HG03571 (cell line): ENCODE results near the gene RSBN1.
"Not testable (repeated sequence)": the region's sequence is repeated elsewhere in the genome, so short reads cannot be mapped to it uniquely, and the experiment has no call there.

Experiments used
- ATAC-seq: cut with Tn5 transposase; IDR thresholded peaks from one replicate; pipeline ENCODE4 v1.9.1; 2021; ENCODE audit not compliant: unreplicated experiment

Gene RSBN1

DNA sequence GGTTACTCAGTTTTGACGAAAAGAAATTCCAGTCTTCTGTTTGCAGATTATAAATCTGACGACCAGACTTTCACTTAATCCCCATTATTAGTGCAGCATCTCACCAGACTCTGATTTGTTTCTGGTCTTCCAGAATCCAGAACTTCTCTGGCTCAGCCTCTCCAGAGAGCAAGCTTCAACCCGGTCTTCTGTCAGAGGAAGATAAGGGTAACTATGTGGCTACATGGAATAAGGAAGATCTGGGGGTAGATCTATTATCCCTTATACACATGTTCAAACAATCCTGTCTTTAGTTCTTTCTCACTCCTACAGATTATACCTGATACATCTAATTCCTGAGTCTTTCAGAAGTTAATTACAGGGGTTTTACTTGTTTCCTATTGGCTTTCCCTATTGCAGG, 62.9 kb downstream of the RSBN1 start:
- no peak for ATAC-seq

DNA sequence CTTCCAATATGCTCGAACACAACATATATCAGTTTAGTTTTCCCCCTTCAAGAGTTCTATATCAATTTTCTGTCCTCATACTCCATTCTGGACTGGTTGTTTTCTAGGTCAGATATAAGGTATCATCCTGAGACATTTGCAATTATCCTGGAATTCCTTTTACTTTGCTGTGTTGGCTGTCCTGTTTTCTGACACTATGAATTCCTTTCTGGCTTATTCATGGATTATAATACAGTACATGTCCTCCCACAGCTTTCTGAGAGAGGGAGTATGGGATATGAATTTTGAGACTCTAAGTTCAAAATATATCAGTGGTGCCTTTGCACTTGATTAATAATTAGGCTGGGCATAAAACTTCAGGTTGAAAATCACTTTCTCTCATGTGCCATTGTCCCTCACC, 64.9 kb downstream of the RSBN1 start:
- no peak for ATAC-seq

DNA sequence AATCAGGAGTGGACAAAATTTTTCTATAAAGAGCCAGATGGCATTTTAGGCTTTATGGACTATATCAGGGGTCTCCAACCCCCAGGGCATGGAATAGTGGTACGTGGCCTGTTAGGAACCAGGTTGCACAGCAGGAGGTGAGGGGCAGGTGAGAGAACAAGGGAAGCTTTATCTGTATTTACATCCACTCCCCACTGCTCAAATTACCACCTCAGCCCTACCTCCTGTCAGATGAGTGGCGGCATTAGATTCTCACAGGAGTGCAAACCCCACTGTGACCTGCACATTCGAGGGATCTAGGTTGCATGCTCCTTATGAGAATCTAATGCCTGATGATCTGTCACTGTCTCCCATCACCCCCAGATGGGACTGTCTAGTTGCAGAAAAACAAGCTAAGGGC, 66.9 kb downstream of the RSBN1 start:
- ATAC-seq: no peak

DNA sequence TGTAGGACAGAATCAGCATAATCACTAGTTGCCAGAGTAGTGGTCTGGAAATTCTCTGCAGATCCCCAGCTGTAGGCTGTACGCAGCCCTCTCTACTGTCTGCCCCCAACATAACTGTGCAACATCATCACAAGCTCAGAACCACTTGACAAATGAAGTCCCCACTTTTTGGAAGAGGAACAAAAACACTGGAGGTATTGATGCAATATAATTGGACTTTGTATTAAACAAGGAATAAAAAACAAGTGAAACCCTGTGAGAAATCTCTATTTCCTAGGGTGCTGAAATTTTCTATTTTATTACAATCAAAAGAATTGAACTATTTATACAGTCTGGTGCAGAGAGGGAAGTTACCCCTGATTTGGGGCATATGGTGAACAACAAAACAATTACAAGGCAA, 68.2 kb downstream of the RSBN1 start:
- ATAC-seq: no peak

DNA sequence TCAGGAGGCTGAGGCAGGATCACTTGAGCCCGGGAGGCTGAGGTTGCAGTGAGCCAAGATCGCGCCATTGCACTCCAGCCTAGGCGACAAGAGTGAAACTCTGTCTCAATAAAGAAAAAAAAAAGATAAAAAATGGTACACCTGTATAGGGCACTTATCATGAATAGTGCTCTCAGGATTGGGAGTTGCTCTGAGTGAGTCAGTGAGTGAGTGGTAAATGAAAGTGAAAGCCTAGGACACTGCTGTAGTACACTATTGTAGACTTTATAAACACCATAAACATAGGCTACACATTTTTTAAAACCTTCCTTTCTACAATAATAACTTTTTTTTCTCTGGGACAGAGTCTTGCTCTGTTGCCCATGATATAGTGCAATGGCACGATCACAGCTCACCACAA, 69.8 kb downstream of the RSBN1 start:
- no peak for ATAC-seq

DNA sequence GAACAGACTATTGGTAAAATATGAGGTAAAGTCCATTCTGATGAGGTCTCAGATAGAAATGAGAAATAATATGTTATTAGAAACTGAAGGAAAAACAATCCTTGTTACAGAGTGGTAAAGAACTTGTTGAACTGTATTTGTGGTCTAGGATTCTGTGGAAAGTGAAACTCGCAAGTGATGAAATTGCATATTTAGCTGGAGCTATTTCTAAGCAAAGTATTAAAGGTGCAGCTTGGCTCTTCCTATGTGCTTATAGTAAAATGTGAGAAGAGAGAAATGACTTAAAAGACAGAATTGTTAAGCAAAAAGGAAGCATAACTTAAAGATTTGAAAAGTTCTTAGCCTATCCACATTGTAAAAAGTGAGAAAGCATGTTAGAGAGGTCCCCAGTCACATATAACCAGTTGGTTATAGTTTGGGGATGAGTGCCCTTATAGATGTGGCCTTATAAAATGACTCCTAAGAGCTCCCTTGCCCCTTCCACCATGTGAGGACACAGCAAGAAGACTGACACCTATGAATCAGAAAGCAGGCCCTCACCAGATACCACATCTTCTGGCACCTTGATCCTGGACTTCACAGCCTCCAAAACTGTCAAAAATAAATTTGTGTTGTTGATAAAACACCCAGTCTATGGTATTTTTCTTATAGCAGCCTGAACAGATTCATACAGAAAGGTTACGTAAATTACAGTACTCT, 77.8 kb downstream of the RSBN1 start:
- no peak for ATAC-seq

DNA sequence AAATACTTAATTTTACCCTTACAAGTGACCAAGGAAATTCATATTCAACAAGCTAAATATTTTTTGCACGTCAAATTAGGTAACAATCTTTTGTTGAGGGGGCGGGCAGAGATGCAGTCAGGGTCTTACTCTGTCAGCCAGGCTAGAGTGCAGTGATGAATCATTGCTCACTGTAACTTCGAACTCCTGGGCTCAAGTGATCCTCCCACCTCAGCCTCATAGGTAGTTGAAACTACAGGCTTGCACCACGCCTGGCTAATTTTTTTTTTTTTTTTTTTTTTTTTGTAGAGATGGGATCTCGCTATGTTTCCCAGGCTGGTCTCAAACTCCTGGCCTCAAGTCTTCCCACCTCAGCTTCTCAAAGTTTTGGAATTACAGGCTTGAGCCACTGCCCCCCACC, 79.5 kb downstream of the RSBN1 start:
- ATAC-seq: no peak

DNA sequence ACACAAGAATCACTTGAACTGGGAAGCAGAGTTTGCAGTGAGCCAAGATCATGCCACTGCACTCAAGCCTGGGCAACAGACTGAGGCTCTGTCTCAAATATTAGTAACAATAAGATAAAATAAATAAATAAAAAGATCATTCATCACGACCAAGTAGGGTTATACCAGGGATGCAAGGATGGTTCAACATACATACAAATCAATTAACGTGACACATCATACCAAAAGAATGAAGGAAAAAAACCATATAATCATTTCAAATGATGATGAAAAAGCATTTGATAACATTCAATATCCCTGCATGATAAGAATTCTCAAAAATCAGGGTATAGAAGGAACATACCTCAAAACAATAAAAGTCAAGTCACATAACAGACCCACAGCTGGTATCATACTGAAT, 91.3 kb downstream of the RSBN1 start:
- no peak for ATAC-seq

DNA sequence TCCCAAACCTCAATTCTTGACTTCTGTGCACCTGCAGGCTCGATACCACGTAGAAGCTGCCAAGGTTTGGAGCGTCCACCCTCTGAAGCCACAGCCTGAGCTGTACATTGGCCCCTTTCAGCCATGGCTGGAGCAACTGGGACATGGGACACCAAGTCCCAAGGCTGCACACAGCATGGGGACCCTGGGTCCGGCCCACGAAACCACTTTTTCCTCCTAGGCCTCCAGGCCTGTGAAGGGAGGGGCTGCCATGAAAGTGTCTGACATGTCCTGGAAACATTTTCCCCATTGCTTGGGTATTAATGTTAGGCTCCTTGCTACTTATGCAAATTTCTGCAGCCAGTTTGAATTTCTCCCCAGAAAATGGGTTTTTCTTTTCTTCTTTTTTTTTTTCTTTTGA, 93.7 kb downstream of the RSBN1 start:
- ATAC-seq: not testable (repeated sequence)

DNA sequence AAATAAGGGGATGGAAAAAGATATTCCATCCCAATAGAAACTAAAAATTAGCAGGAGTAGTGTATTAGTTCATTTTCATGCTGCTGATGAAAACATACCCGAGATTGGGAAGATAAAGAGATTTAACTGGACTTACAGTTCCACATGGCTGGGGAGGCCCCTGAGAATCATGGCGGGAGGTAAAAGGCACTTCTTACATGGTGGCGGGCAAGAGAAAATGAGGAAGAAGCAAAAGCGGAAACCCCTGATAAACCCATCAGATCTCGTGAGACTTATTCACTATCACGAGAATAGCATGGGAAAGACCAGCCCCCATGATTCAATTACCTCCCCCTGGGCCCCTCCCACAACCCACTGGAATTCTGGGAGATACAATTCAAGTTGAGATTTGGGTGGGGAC, 94.8 kb downstream of the RSBN1 start:
- not testable (repeated sequence) for ATAC-seq

DNA sequence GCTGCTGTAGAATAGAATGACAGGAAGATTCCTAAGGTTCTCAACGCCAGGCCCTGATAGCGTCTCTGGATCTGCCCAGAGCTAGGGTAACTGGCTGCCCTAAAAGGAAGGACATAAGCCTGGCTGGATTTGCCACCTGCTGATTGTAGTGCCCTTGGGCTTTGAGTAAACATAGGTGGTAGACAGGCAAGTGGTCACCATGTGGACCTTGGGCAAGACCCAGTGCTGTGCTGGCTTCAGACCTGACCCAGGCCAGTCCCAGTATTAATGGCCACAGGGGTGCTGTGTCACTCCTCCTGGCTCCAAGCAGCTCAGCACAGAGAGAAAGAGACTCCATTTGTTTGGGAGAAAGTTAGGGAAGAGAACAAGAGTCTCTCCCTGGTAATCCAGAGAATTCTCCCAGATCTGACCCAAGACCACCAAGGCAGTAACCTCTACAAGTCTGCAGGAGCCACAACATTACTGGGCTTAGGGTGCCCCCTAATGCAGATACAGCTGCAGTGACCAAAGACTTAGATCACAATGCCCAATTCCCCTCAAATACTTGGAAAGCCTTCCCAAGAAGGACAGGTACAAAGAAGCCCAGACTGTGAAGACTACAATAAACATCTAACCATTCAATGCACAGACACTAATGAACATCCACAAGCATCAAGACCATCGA, 97.5 kb downstream of the RSBN1 start:
- no peak for ATAC-seq
